HEK293 (cell line): ENCODE measurements around the gene MAP1S.

Experiments used
- EGR2 ChIP-seq: fragments of 450-650 bp; formaldehyde crosslinking; IDR thresholded peaks from 2 replicates; pipeline ENCODE4 v1.5.1; 2016; ENCODE audit warnings: low read depth, missing biosample characterization, missing genetic modification characterization
- GLIS1 ChIP-seq: fragments of 450-650 bp; formaldehyde crosslinking; IDR thresholded peaks from 2 replicates; pipeline ENCODE4 v1.5.1; 2016; ENCODE audit warnings: missing biosample characterization, missing genetic modification characterization
- HOXD13 ChIP-seq: sonication (generic); formaldehyde crosslinking; IDR thresholded peaks from 2 replicates; pipeline ENCODE4 v1.8.0; 2022; ENCODE audit warnings: missing genetic modification reagents, borderline replicate concordance
- KLF1 ChIP-seq: fragments of 450-650 bp; formaldehyde crosslinking; IDR thresholded peaks from 2 replicates; pipeline ENCODE4 v1.5.1; 2016; ENCODE audit warnings: missing biosample characterization, missing genetic modification characterization
- KLF10 ChIP-seq: fragments of 450-650 bp; IDR thresholded peaks from 2 replicates; pipeline ENCODE4 v1.5.1; 2018; ENCODE audit warnings: missing biosample characterization, mild to moderate bottlenecking, missing genetic modification characterization
- KLF7 ChIP-seq: fragments of 450-650 bp; formaldehyde crosslinking; IDR thresholded peaks from 2 replicates; pipeline ENCODE4 v1.5.1; 2016; ENCODE audit warnings: missing biosample characterization, missing genetic modification characterization, borderline replicate concordance
- SCRT1 ChIP-seq: fragments of 450-650 bp; formaldehyde crosslinking; IDR thresholded peaks from 2 replicates; pipeline ENCODE4 v1.5.1; 2016; ENCODE audit warnings: missing biosample characterization, missing genetic modification characterization, borderline replicate concordance
- SP3 ChIP-seq: fragments of 450-650 bp; formaldehyde crosslinking; IDR thresholded peaks from 2 replicates; pipeline ENCODE4 v1.5.1; 2016; ENCODE audit warnings: missing biosample characterization, missing genetic modification characterization
- WT1 ChIP-seq: fragments of 450-650 bp; formaldehyde crosslinking; IDR thresholded peaks from 2 replicates; pipeline ENCODE4 v1.5.1; 2016; ENCODE audit warnings: missing biosample characterization, missing genetic modification characterization
- ZBTB17 ChIP-seq: fragments of 450-650 bp; formaldehyde crosslinking; IDR thresholded peaks from 2 replicates; pipeline ENCODE4 v1.5.1; 2016; ENCODE audit warnings: missing biosample characterization, missing genetic modification characterization
- ZBTB48 ChIP-seq: fragments of 450-650 bp; formaldehyde crosslinking; IDR thresholded peaks from 2 replicates; pipeline ENCODE4 v1.5.1; 2016; ENCODE audit warnings: missing biosample characterization, missing genetic modification characterization
- ZBTB7A ChIP-seq: fragments of 450-650 bp; formaldehyde crosslinking; IDR thresholded peaks from 2 replicates; pipeline ENCODE4 v1.5.1; 2016; ENCODE audit warnings: low read depth, missing biosample characterization, missing genetic modification characterization
- ZNF16 ChIP-seq: fragments of 450-650 bp; formaldehyde crosslinking; IDR thresholded peaks from 2 replicates; pipeline ENCODE4 v1.5.1; 2016; ENCODE audit warnings: low read depth, missing biosample characterization, missing genetic modification characterization
- ZNF341 ChIP-seq: fragments of 450-650 bp; formaldehyde crosslinking; IDR thresholded peaks from 2 replicates; pipeline ENCODE4; 2016; ENCODE audit warnings: low read depth, missing biosample characterization, missing genetic modification characterization
- ZNF423 ChIP-seq: fragments of 450-650 bp; formaldehyde crosslinking; IDR thresholded peaks from 2 replicates; pipeline ENCODE4 v1.5.1; 2016; ENCODE audit warnings: missing biosample characterization, missing genetic modification characterization
- ZNF514 ChIP-seq: fragments of 450-650 bp; formaldehyde crosslinking; IDR thresholded peaks from 2 replicates; pipeline ENCODE4 v1.5.1; 2016; ENCODE audit warnings: missing biosample characterization, missing genetic modification characterization
- ZNF549 ChIP-seq: fragments of 450-650 bp; IDR thresholded peaks from 2 replicates; pipeline ENCODE4 v1.5.1; 2018; ENCODE audit warnings: missing biosample characterization, missing genetic modification characterization, mild to moderate bottlenecking, inconsistent platforms, moderate library complexity
- ZNF610 ChIP-seq: fragments of 450-650 bp; formaldehyde crosslinking; IDR thresholded peaks from 2 replicates; pipeline ENCODE4 v1.5.1; 2016; ENCODE audit warnings: missing biosample characterization, missing genetic modification characterization, borderline replicate concordance
- ZNF664 ChIP-seq: fragments of 450-650 bp; formaldehyde crosslinking; IDR thresholded peaks from 2 replicates; pipeline ENCODE4 v1.5.1; 2016; ENCODE audit warnings: missing biosample characterization, missing genetic modification characterization
- ZNF843 ChIP-seq: fragments of 450-650 bp; formaldehyde crosslinking; IDR thresholded peaks from 2 replicates; pipeline ENCODE4 v1.5.1; 2016; ENCODE audit warnings: missing biosample characterization, missing genetic modification characterization
- TF ChIP-seq, protein P1 (sequence below): fragments of 450-650 bp; formaldehyde crosslinking; IDR thresholded peaks from 2 replicates; pipeline ENCODE4 v1.5.1; 2016; ENCODE audit warnings: missing biosample characterization, missing genetic modification characterization, borderline replicate concordance
- TF ChIP-seq, protein P2 (sequence below): fragments of 450-650 bp; formaldehyde crosslinking; IDR thresholded peaks from 2 replicates; pipeline ENCODE4 v1.5.1; 2017; ENCODE audit warnings: missing biosample characterization, missing genetic modification characterization
- TF ChIP-seq, protein P3 (sequence below): fragments of 450-650 bp; IDR thresholded peaks from 2 replicates; pipeline ENCODE4 v1.5.1; 2018; ENCODE audit warnings: missing biosample characterization, missing genetic modification characterization
- TF ChIP-seq, protein P4 (sequence below): fragments of 450-650 bp; formaldehyde crosslinking; IDR thresholded peaks from 2 replicates; pipeline ENCODE4 v1.5.1; 2016; ENCODE audit warnings: missing biosample characterization, missing genetic modification characterization
- TF ChIP-seq, protein P5 (sequence below): fragments of 450-650 bp; formaldehyde crosslinking; IDR thresholded peaks from 2 replicates; pipeline ENCODE4 v1.5.0; 2017; ENCODE audit warnings: missing biosample characterization, missing genetic modification characterization, borderline replicate concordance
- TF ChIP-seq, protein P6 (sequence below): fragments of 450-650 bp; formaldehyde crosslinking; IDR thresholded peaks from 2 replicates; pipeline ENCODE4 v1.5.1; 2016; ENCODE audit warnings: missing biosample characterization, missing genetic modification characterization, low read depth
- TF ChIP-seq, protein P7 (sequence below): fragments of 450-650 bp; formaldehyde crosslinking; IDR thresholded peaks from 2 replicates; pipeline ENCODE4 v1.5.1; 2016; ENCODE audit warnings: missing biosample characterization, missing genetic modification characterization

MAP1S gene

DNA sequence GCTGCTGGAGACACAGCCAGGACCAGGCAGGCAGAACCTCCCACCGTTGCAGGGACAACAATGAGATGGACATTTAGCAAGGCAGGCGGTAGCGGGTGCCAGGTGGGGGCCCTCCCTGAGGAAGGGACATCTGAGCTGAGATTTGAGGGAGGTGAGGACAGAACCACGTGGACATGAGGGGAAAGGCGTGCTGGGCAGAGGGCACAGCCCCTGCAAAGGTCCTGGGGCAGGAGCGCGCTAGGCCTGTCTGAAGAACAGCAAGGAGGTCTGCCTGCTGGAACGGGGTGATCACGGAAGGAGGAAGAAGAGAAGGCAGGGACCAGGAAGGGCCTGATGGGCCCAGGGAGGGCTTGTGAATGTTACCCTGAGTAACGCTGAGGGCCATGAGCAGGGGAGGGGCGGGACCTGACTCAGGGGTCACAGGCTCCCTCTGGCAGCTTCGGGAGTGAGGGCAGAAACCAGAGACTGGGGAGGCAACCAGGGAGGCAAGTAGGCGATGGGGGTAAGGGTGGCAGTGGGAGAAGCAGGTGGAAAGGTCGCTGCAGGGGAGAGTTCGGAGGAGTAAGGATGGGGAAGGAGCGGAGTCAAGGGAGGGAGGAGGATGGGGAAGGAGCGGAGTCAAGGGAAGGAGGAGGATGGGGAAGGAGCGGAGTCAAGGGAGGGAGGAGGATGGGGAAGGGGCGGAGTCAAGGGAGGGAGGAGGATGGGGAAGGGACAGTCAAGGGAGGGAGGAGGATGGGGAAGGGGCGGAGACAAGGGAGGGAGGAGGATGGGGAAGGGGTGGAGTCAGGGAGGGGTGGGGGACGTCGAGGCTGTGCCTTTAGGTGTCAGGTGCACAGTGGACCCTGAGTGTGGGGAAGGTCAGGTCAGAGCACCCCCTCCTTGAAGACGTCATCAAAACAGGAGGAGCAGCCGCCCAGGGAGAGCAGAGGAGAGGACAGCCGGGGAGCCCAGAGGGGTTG is 60.0 kb downstream of the MAP1S start (continued):
- TF ChIP-seq SCRT1, result no peak
- peak; percentile 96 for TF ChIP-seq WT1
- no peak for TF ChIP-seq ZNF843 (tag by site-specific recombination)
- TF ChIP-seq ZNF16, result no peak
- TF ChIP-seq ZNF423 (tag by site-specific recombination), result no peak
- TF ChIP-seq, protein P1, sequence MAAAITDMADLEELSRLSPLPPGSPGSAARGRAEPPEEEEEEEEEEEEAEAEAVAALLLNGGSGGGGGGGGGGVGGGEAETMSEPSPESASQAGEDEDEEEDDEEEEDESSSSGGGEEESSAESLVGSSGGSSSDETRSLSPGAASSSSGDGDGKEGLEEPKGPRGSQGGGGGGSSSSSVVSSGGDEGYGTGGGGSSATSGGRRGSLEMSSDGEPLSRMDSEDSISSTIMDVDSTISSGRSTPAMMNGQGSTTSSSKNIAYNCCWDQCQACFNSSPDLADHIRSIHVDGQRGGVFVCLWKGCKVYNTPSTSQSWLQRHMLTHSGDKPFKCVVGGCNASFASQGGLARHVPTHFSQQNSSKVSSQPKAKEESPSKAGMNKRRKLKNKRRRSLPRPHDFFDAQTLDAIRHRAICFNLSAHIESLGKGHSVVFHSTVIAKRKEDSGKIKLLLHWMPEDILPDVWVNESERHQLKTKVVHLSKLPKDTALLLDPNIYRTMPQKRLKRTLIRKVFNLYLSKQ (tag by site-specific recombination), result no peak
- TF ChIP-seq ZNF664, result no peak
- no peak for TF ChIP-seq ZNF514 (tag by site-specific recombination)
- peak; percentile 71 for TF ChIP-seq ZBTB48 (tag by site-specific recombination)
- TF ChIP-seq, protein P2, sequence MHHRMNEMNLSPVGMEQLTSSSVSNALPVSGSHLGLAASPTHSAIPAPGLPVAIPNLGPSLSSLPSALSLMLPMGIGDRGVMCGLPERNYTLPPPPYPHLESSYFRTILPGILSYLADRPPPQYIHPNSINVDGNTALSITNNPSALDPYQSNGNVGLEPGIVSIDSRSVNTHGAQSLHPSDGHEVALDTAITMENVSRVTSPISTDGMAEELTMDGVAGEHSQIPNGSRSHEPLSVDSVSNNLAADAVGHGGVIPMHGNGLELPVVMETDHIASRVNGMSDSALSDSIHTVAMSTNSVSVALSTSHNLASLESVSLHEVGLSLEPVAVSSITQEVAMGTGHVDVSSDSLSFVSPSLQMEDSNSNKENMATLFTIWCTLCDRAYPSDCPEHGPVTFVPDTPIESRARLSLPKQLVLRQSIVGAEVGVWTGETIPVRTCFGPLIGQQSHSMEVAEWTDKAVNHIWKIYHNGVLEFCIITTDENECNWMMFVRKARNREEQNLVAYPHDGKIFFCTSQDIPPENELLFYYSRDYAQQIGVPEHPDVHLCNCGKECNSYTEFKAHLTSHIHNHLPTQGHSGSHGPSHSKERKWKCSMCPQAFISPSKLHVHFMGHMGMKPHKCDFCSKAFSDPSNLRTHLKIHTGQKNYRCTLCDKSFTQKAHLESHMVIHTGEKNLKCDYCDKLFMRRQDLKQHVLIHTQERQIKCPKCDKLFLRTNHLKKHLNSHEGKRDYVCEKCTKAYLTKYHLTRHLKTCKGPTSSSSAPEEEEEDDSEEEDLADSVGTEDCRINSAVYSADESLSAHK (tag by site-specific recombination), result no peak
- peak; percentile 93 for TF ChIP-seq GLIS1 (tag by site-specific recombination)
- TF ChIP-seq KLF1, result peak; percentile 30; the same call in 1 of the 2 replicates
- TF ChIP-seq, protein P3, sequence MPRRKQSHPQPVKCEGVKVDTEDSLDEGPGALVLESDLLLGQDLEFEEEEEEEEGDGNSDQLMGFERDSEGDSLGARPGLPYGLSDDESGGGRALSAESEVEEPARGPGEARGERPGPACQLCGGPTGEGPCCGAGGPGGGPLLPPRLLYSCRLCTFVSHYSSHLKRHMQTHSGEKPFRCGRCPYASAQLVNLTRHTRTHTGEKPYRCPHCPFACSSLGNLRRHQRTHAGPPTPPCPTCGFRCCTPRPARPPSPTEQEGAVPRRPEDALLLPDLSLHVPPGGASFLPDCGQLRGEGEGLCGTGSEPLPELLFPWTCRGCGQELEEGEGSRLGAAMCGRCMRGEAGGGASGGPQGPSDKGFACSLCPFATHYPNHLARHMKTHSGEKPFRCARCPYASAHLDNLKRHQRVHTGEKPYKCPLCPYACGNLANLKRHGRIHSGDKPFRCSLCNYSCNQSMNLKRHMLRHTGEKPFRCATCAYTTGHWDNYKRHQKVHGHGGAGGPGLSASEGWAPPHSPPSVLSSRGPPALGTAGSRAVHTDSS (tag by site-specific recombination), result no peak
- TF ChIP-seq SP3, result peak; percentile 77
- TF ChIP-seq, protein P4, sequence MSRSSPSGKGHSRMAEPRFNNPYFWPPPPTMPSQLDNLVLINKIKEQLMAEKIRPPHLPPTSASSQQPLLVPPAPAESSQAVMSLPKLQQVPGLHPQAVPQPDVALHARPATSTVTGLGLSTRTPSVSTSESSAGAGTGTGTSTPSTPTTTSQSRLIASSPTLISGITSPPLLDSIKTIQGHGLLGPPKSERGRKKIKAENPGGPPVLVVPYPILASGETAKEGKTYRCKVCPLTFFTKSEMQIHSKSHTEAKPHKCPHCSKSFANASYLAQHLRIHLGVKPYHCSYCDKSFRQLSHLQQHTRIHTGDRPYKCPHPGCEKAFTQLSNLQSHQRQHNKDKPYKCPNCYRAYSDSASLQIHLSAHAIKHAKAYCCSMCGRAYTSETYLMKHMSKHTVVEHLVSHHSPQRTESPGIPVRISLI (tag by site-specific recombination), result no peak
- TF ChIP-seq, protein P5, sequence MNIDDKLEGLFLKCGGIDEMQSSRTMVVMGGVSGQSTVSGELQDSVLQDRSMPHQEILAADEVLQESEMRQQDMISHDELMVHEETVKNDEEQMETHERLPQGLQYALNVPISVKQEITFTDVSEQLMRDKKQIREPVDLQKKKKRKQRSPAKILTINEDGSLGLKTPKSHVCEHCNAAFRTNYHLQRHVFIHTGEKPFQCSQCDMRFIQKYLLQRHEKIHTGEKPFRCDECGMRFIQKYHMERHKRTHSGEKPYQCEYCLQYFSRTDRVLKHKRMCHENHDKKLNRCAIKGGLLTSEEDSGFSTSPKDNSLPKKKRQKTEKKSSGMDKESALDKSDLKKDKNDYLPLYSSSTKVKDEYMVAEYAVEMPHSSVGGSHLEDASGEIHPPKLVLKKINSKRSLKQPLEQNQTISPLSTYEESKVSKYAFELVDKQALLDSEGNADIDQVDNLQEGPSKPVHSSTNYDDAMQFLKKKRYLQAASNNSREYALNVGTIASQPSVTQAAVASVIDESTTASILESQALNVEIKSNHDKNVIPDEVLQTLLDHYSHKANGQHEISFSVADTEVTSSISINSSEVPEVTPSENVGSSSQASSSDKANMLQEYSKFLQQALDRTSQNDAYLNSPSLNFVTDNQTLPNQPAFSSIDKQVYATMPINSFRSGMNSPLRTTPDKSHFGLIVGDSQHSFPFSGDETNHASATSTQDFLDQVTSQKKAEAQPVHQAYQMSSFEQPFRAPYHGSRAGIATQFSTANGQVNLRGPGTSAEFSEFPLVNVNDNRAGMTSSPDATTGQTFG (tag by site-specific recombination), result no peak
- TF ChIP-seq ZBTB7A (tag by site-specific recombination), result peak; percentile 32; the same call in 1 of the 2 replicates
- TF ChIP-seq HOXD13 (CRISPR knock-in tag), result no peak
- TF ChIP-seq KLF7 (tag by site-specific recombination), result 0 out of 2 replicates have a peak, but pooled peaks have one; percentile 12
- 0 out of 2 replicates have a peak, but pooled peaks have one; percentile 24 for TF ChIP-seq ZNF610 (tag by site-specific recombination)
- TF ChIP-seq ZBTB17 (tag by site-specific recombination), result peak; percentile 78
- TF ChIP-seq, protein P6, sequence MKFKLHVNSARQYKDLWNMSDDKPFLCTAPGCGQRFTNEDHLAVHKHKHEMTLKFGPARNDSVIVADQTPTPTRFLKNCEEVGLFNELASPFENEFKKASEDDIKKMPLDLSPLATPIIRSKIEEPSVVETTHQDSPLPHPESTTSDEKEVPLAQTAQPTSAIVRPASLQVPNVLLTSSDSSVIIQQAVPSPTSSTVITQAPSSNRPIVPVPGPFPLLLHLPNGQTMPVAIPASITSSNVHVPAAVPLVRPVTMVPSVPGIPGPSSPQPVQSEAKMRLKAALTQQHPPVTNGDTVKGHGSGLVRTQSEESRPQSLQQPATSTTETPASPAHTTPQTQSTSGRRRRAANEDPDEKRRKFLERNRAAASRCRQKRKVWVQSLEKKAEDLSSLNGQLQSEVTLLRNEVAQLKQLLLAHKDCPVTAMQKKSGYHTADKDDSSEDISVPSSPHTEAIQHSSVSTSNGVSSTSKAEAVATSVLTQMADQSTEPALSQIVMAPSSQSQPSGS (tag by site-specific recombination), result peak; percentile 80
- no peak for TF ChIP-seq ZNF549
- no peak for TF ChIP-seq KLF10 (tag by site-specific recombination)
- TF ChIP-seq, protein P7, sequence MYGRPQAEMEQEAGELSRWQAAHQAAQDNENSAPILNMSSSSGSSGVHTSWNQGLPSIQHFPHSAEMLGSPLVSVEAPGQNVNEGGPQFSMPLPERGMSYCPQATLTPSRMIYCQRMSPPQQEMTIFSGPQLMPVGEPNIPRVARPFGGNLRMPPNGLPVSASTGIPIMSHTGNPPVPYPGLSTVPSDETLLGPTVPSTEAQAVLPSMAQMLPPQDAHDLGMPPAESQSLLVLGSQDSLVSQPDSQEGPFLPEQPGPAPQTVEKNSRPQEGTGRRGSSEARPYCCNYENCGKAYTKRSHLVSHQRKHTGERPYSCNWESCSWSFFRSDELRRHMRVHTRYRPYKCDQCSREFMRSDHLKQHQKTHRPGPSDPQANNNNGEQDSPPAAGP (tag by site-specific recombination), result peak; percentile 82
- TF ChIP-seq EGR2, result peak; percentile 93
- TF ChIP-seq ZNF341, result peak; percentile 45
